Colonic mucosa (tissue), 4 donors: ENCODE data around the gene MTRF1. TPM values are rescaled to one million over a fixed set of nuclear protein-coding genes. Genes with fewer than 3 reads are reported as not detected.
A peak's percentile ranks its signal among the peaks of the same experiment; 100 is the strongest.

Experiments
- DNase-seq: peaks from one replicate; pipeline ENCODE4 v3.0.0-alpha.2; 2020
- H3K27ac ChIP-seq: fragments of 200-600 bp; one replicate; pipeline ENCODE4 v1.8.0; 2021
- H3K27me3 ChIP-seq: fragments of 200-600 bp; one replicate; pipeline ENCODE4 v1.8.0; 2021
- H3K36me3 ChIP-seq: fragments of 200-600 bp; one replicate; pipeline ENCODE4 v1.8.0; 2021
- H3K4me1 ChIP-seq: fragments of 200-600 bp; one replicate; pipeline ENCODE4 v1.8.0; 2021; ENCODE audit warnings: mild to moderate bottlenecking
- H3K4me3 ChIP-seq: fragments of 200-600 bp; one replicate; pipeline ENCODE4 v1.8.0; 2021
- H3K9ac ChIP-seq, 2 donors: one replicate each; pipeline ENCODE4 v1.7.0; 2013; ENCODE audit warnings: control low read depth in 2 of 2, low read depth in 2 of 2, low read length in 2 of 2
- H3K9me3 ChIP-seq: fragments of 200-600 bp; one replicate; pipeline ENCODE4 v1.8.0; 2021
- CTCF ChIP-seq: fragments of 200-600 bp; IDR thresholded peaks from one replicate; pipeline ENCODE4 v1.8.0; 2022; ENCODE audit warnings: antibody characterized with exemption, mild to moderate bottlenecking
- intact Hi-C: fragments of 100-400 bp; cut with DNase I; formaldehyde crosslinking; loops from one replicate; pipeline ENCODE4 v1.14.1; 2022
- total RNA-seq, 2 donors: library from RNA; stranded (reverse); fragmentation: NEBNext Ultra II Directional in 1 of 2; extraction: Animal tissue kit (Norgen Biotek cat#: 25700) in 1 of 2; gene quantifications; one replicate each; pipeline ENCODE4 v1.2.1, GENCODE V29; 2021
- donor health status: healthy.
- donor health status: DM: no; HTN: no; CAD: no.
- donor health status: DM: no; HTN: no; CAD: no.

Gene MTRF1
- total RNA-seq, 2 donors from 2014 or later, result 11.4 to 16.3 TPM

GRCh38 chr13:41196011-41196410 lies 67.4 kb downstream of the MTRF1 start:
- intact Hi-C loops, result loop anchor here (5.0 kb wide), 1 partner anchor 64 kb away; the partner anchor contains the start of gene KBTBD6
- H3K27ac ChIP-seq, result no peak overlapping the region
- no peaks in the 10 kb centered on the region for H3K9me3 ChIP-seq
- no peak overlapping the region for H3K9ac ChIP-seq
- no peaks in the 10 kb centered on the region for H3K27me3 ChIP-seq
- no peak overlapping the region for H3K4me3 ChIP-seq
- no peaks in the 10 kb centered on the region for H3K4me1 ChIP-seq
- no peaks in the 10 kb centered on the region for H3K36me3 ChIP-seq
- no peak for TF ChIP-seq CTCF
- DNase-seq, result no peak

- Histone ChIP-seq H3K4me3 (peak within 1 kb of the TSS; percentile 73), H3K27ac (peak within 1 kb of the TSS; percentile 88), H3K9me3 (no peaks in the 10 kb centered on the region), H3K27me3 (no peaks in the 10 kb centered on the region), H3K4me1 (no peaks in the 10 kb centered on the region), H3K9ac (peak within 1 kb of the TSS; percentile 61 to 73), H3K36me3 (no peaks in the 10 kb centered on the region)
- peak; percentile 95 for DNase-seq
- intact Hi-C loops, result no loop called here
- TF ChIP-seq CTCF, result no peak
Measured at GRCh38 chr13:41193919-41194824, 69.2 kb downstream of the MTRF1 start, which contains the start of gene KBTBD7. KBTBD7 (minus strand) TSS chr13:41194569; CDS start chr13:41194257, 312 bp downstream.

DNA sequence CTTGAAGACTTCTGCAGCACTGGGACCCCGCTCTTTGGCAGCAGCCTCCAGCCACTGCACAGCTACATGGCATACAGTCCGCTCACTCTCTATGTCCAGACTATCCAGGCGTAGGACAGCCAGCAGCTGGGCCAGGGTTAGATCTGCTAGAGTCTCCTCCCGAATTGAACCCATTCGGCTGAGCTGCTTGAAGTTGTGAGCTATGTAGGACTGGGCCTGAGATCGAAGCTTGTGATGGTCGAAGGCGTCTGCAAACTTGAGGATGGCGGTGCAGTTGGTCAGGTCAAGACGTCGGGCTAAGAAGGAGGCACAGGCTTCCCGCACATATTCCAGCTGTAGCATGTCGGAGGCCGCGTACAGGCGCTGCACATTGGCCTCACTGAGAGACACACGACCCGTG lies 69.9 kb downstream of the MTRF1 start:
- Histone ChIP-seq H3K9ac (no peak overlapping the region), H3K27ac (no peak overlapping the region), H3K4me1 (no peaks in the 10 kb centered on the region), H3K4me3 (peak overlapping the region; percentile 73), H3K27me3 (no peaks in the 10 kb centered on the region), H3K36me3 (no peaks in the 10 kb centered on the region), H3K9me3 (no peaks in the 10 kb centered on the region)
- intact Hi-C loops, result no loop called here
- TF ChIP-seq CTCF, result no peak
- no peak for DNase-seq

- no peaks in the 10 kb centered on the region for H3K36me3 ChIP-seq
- DNase-seq, result no peak
- H3K27me3 ChIP-seq, result no peaks in the 10 kb centered on the region
- no peak overlapping the region for H3K27ac ChIP-seq
- no peak overlapping the region for H3K9ac ChIP-seq
- no peaks in the 10 kb centered on the region for H3K4me1 ChIP-seq
- H3K4me3 ChIP-seq, result no peak overlapping the region
- TF ChIP-seq CTCF, result no peak
- intact Hi-C loops, result loop anchor here (5.0 kb wide), 1 partner anchor 51 kb away; no protein-coding TSS in a partner anchor
- H3K9me3 ChIP-seq, result no peaks in the 10 kb centered on the region
Measured at GRCh38 chr13:41188584-41188983, 74.8 kb downstream of the MTRF1 start.

GRCh38 chr13:41186481-41186880 lies 76.9 kb downstream of the MTRF1 start:
- DNase-seq, result no peak
- Histone ChIP-seq H3K4me1 (no peaks in the 10 kb centered on the region), H3K4me3 (no peak overlapping the region), H3K36me3 (no peaks in the 10 kb centered on the region), H3K9me3 (no peaks in the 10 kb centered on the region), H3K27ac (no peak overlapping the region), H3K27me3 (no peaks in the 10 kb centered on the region), H3K9ac (no peak overlapping the region)
- TF ChIP-seq CTCF, result no peak
- intact Hi-C loops, result loop anchor here (5.0 kb wide), 1 partner anchor 49 kb away; no protein-coding TSS in a partner anchor
